ENCODE results near the gene CCDC134.

DNA sequence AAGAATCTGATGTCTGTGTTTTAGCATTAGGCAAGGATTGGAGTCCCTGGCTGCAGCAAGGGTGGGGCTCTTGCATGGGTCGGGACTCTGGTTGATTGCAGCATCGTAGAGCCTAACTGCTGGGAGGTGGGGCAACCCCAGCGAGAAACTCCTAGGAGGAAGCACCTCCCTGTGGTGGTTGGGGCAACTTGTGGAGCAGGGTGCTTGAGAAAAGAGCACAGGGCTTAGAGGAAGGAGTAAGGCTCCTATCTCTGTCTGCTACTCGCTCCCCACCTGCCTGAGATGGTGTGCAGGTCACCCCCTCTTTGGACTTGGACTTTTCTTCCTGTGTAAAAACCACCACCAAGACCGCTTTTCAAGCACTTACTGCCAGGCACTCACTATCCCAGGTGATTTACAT lies 48.0 kb downstream of the CCDC134 start:
- TF ChIP-seq, protein P1, sequence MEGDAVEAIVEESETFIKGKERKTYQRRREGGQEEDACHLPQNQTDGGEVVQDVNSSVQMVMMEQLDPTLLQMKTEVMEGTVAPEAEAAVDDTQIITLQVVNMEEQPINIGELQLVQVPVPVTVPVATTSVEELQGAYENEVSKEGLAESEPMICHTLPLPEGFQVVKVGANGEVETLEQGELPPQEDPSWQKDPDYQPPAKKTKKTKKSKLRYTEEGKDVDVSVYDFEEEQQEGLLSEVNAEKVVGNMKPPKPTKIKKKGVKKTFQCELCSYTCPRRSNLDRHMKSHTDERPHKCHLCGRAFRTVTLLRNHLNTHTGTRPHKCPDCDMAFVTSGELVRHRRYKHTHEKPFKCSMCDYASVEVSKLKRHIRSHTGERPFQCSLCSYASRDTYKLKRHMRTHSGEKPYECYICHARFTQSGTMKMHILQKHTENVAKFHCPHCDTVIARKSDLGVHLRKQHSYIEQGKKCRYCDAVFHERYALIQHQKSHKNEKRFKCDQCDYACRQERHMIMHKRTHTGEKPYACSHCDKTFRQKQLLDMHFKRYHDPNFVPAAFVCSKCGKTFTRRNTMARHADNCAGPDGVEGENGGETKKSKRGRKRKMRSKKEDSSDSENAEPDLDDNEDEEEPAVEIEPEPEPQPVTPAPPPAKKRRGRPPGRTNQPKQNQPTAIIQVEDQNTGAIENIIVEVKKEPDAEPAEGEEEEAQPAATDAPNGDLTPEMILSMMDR (conservative IDR thresholded peaks at IDR 0.05 in 1 of 2, IDR thresholded peaks at IDR 0.05 in 1 of 2; ENCODE audit: low read depth in 1 of 2, low read length in 2 of 2) = no peak
- TF ChIP-seq EZH2 (IDR thresholded peaks at IDR 0.05; ENCODE audit: low read length, missing control alignments) = no peak
